ENCODE measurements around the gene ZNF511. TPM values are rescaled to one million over a fixed set of nuclear protein-coding genes. Genes with fewer than 3 reads are reported as not detected.
A peak's percentile ranks its signal among the peaks of the same experiment; 100 is the strongest.

ZNF511 gene
- polyA plus RNA-seq, 1 donor: 20.9 TPM

DNA sequence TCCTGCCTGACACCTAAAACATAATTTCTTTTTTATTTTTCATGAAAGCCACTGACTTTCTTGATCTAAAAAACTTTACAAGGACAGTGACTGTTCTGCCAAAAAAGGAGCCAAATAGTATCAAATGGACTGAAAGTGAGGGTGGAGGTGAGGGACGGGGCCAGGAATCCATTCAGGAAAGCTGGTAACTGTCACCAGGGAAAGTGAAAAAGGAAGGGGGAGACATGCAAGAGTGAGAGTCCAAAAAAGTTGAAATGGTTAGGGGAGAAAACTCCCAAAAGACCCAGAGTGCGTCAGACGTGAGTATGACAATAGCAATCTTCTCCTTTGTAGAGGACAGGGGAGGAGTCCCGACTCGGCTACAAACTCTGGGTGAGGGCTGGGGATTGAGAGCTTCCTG, 35.5 kb downstream of the ZNF511 start:
- peaks cover 7% of the 10 kb centered on the region for H3K9me3 ChIP-seq (ENCODE audit: control insufficient read depth, low read depth, low read length)
- WGBS (ENCODE audit: insufficient coverage, low lambda C conversion rate): 100% methylated on average over 1 of the region's 5 CpGs

GRCh38 chr10:133346413-133346812, 37.7 kb downstream of the ZNF511 start:
- Histone ChIP-seq H3K27ac (ENCODE audit: low read length) (no peak overlapping the region), H3K4me1 (ENCODE audit: control insufficient read depth, insufficient read depth, low read length) (peaks cover 35% of the 10 kb centered on the region), H3K27me3 (ENCODE audit: control insufficient read depth, insufficient read depth, low read length) (no peaks in the 10 kb centered on the region), H3K36me3 (ENCODE audit: control insufficient read depth, insufficient read depth, low read length) (peaks cover 2% of the 10 kb centered on the region), H3K4me3 (ENCODE audit: low read length) (no peak overlapping the region), H3K9me3 (ENCODE audit: control insufficient read depth, low read depth, low read length) (peaks cover 11% of the 10 kb centered on the region)
- WGBS (ENCODE audit: insufficient coverage, low lambda C conversion rate): 60% methylated on average over 2 of the region's 11 CpGs
- DNase-seq: peak in 1 of 2 donors; percentile 30

More for the DNA sequence above, 35.5 kb downstream of the ZNF511 start:
- H3K4me1 ChIP-seq (ENCODE audit: control insufficient read depth, insufficient read depth, low read length): peaks cover 23% of the 10 kb centered on the region
- H3K36me3 ChIP-seq (ENCODE audit: control insufficient read depth, insufficient read depth, low read length): no peaks in the 10 kb centered on the region
- no peaks in the 10 kb centered on the region for H3K27me3 ChIP-seq (ENCODE audit: control insufficient read depth, insufficient read depth, low read length)
- H3K27ac ChIP-seq (ENCODE audit: low read length): no peak overlapping the region
- no peak overlapping the region for H3K4me3 ChIP-seq (ENCODE audit: low read length)
- DNase-seq: no peak

DNA sequence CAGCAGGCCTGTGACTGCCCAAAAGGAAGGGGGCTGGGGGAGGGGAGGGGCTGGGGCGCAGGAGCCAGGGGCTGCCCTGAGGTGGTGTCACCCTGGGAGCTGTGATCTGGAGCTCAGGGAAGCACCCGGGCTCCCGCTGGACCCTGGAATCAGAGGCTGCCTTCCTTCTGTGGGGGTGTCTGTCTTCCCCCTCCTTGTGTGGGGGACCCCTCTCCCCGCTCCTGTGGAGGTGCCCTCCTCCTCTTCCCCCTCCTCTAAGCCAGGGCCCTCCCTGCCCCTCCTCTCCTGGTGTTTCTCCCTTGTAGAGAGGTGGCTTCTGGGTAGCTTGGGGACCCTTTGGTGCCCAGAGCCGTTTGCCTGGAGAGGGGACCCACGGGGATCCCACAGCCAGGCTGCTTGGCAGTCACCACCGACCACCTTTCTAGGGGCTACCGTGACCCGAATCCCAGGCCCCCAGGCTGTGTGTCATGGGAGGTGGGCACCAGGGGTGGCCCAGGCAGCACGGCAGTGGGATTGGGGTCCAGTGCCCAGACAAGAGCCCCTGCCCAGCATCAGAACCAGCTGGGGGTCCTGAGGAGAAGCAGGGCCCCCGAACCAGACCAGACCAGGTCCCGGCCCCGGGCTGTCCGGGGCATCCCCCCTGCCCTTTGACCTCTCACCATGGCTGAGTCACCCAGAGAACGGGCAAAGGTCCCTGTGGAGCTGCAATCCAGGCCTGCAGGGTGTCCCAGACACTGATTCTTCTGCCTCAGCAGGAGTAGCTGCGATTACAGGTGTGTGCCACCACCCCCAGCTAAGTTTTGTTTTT, 39.2 kb downstream of the ZNF511 start:
- Histone ChIP-seq H3K4me1 (ENCODE audit: control insufficient read depth, insufficient read depth, low read length) (peaks cover 32% of the 10 kb centered on the region), H3K9me3 (ENCODE audit: control insufficient read depth, low read depth, low read length) (peaks cover 11% of the 10 kb centered on the region), H3K4me3 (ENCODE audit: low read length) (peak overlapping the region; percentile 48), H3K36me3 (ENCODE audit: control insufficient read depth, insufficient read depth, low read length) (peaks cover 12% of the 10 kb centered on the region), H3K27ac (ENCODE audit: low read length) (peak overlapping the region; percentile 86), H3K27me3 (ENCODE audit: control insufficient read depth, insufficient read depth, low read length) (no peaks in the 10 kb centered on the region)
- DNase-seq: peak; percentile 78 to 87
- no CpG with 5 or more reads among the region's 16 CpGs for WGBS (ENCODE audit: insufficient coverage, low lambda C conversion rate)

GRCh38 chr10:133349160-133349568, 40.5 kb downstream of the ZNF511 start:
- no peak for DNase-seq
- Histone ChIP-seq H3K4me3 (ENCODE audit: low read length) (no peak overlapping the region), H3K27me3 (ENCODE audit: control insufficient read depth, insufficient read depth, low read length) (no peaks in the 10 kb centered on the region), H3K36me3 (ENCODE audit: control insufficient read depth, insufficient read depth, low read length) (peaks cover 12% of the 10 kb centered on the region), H3K4me1 (ENCODE audit: control insufficient read depth, insufficient read depth, low read length) (peaks cover 24% of the 10 kb centered on the region), H3K27ac (ENCODE audit: low read length) (no peak overlapping the region), H3K9me3 (ENCODE audit: control insufficient read depth, low read depth, low read length) (peaks cover 11% of the 10 kb centered on the region)
- no CpG with 5 or more reads among the region's 8 CpGs for WGBS (ENCODE audit: insufficient coverage, low lambda C conversion rate)

GRCh38 chr10:133349577-133350011, 40.9 kb downstream of the ZNF511 start:
- Histone ChIP-seq H3K4me3 (ENCODE audit: low read length) (no peak overlapping the region), H3K9me3 (ENCODE audit: control insufficient read depth, low read depth, low read length) (peaks cover 11% of the 10 kb centered on the region), H3K27ac (ENCODE audit: low read length) (no peak overlapping the region), H3K4me1 (ENCODE audit: control insufficient read depth, insufficient read depth, low read length) (peaks cover 24% of the 10 kb centered on the region), H3K36me3 (ENCODE audit: control insufficient read depth, insufficient read depth, low read length) (peaks cover 12% of the 10 kb centered on the region), H3K27me3 (ENCODE audit: control insufficient read depth, insufficient read depth, low read length) (no peaks in the 10 kb centered on the region)
- WGBS (ENCODE audit: insufficient coverage, low lambda C conversion rate): no CpG with 5 or more reads among the region's 9 CpGs
- DNase-seq: no peak

- no peak overlapping the region for H3K4me3 ChIP-seq (ENCODE audit: low read length)
- H3K9me3 ChIP-seq (ENCODE audit: control insufficient read depth, low read depth, low read length): peaks cover 8% of the 10 kb centered on the region
- peaks cover 27% of the 10 kb centered on the region for H3K4me1 ChIP-seq (ENCODE audit: control insufficient read depth, insufficient read depth, low read length)
- no CpG with 5 or more reads among the region's 12 CpGs for WGBS (ENCODE audit: insufficient coverage, low lambda C conversion rate)
- no peak for DNase-seq
- peaks cover 20% of the 10 kb centered on the region for H3K36me3 ChIP-seq (ENCODE audit: control insufficient read depth, insufficient read depth, low read length)
- H3K27ac ChIP-seq (ENCODE audit: low read length): no peak overlapping the region
- no peaks in the 10 kb centered on the region for H3K27me3 ChIP-seq (ENCODE audit: control insufficient read depth, insufficient read depth, low read length)
Measured at GRCh38 chr10:133350283-133350949, 41.7 kb downstream of the ZNF511 start.

DNA sequence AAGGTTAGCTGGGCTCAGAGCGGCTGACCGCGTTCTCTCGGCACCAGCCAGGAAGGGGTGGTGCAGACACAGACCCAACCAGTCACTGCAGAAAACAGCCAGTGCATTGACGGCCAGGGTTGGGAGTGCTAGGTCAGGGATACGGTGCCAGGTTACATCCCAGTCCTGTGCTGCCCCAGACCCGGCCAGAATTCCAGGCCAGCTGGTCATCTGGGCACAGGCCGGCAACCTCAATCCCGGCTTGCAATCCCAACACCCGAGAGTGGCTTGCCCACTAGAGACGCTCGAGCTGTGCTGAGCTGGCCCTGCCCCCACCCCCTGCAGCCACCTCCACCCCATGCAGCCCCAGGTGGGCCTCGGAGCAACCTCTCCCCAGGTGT, 42.2 kb downstream of the ZNF511 start:
- Histone ChIP-seq H3K36me3 (ENCODE audit: control insufficient read depth, insufficient read depth, low read length) (peaks cover 25% of the 10 kb centered on the region), H3K4me3 (ENCODE audit: low read length) (no peak overlapping the region), H3K27me3 (ENCODE audit: control insufficient read depth, insufficient read depth, low read length) (no peaks in the 10 kb centered on the region), H3K9me3 (ENCODE audit: control insufficient read depth, low read depth, low read length) (peaks cover 7% of the 10 kb centered on the region), H3K4me1 (ENCODE audit: control insufficient read depth, insufficient read depth, low read length) (peaks cover 31% of the 10 kb centered on the region), H3K27ac (ENCODE audit: low read length) (no peak overlapping the region)
- no peak for DNase-seq
- WGBS (ENCODE audit: insufficient coverage, low lambda C conversion rate): no CpG with 5 or more reads among the region's 13 CpGs

- H3K27ac ChIP-seq (ENCODE audit: low read length): no peak overlapping the region
- H3K4me1 ChIP-seq (ENCODE audit: control insufficient read depth, insufficient read depth, low read length): peaks cover 38% of the 10 kb centered on the region
- peaks cover 7% of the 10 kb centered on the region for H3K9me3 ChIP-seq (ENCODE audit: control insufficient read depth, low read depth, low read length)
- H3K27me3 ChIP-seq (ENCODE audit: control insufficient read depth, insufficient read depth, low read length): no peaks in the 10 kb centered on the region
- no peak for DNase-seq
- peaks cover 30% of the 10 kb centered on the region for H3K36me3 ChIP-seq (ENCODE audit: control insufficient read depth, insufficient read depth, low read length)
- WGBS (ENCODE audit: insufficient coverage, low lambda C conversion rate): no CpG with 5 or more reads among the region's 24 CpGs
- H3K4me3 ChIP-seq (ENCODE audit: low read length): no peak overlapping the region
Measured at GRCh38 chr10:133351408-133352318, 42.9 kb downstream of the ZNF511 start.

DNA sequence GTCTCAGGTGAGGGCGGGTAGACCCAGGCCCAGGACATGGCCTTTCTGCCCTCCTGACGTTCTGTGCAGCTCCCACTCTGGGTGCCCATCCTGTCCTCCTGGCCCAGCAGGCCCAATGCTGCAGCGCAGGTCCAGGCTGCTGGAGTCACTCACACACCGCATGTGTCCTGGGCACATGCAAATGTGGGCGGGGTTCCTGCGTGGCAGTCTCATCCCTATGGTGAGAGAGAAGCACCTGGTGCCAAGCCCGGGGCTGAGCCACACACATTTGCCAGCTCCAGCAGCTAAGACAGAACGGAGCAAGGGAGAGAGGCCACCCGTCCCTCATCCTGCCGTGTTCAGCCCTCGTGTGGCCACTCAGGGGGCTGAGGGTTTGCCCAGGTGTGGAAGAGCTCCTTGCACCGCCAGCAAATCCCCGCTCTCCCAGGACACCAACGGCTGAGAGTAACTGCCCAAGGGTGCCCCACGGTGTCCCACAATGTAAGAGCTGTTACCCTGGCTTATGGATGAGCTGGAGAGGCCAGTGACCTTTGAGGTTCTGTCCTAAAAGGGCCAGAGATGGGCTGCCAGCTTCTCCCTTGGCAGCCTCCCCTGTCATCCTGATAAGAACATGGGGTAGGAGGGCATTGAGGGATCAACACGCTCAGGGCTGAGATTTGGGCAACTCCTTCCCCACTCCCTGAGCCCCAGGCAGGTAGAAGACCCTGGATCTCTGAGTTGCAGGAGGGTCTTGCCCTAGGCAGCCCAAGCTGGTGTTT, 44.7 kb downstream of the ZNF511 start:
- H3K9me3 ChIP-seq (ENCODE audit: control insufficient read depth, low read depth, low read length): peaks cover 11% of the 10 kb centered on the region
- H3K36me3 ChIP-seq (ENCODE audit: control insufficient read depth, insufficient read depth, low read length): peaks cover 30% of the 10 kb centered on the region
- no peak overlapping the region for H3K4me3 ChIP-seq (ENCODE audit: low read length)
- WGBS (ENCODE audit: insufficient coverage, low lambda C conversion rate): no CpG with 5 or more reads among the region's 16 CpGs
- H3K4me1 ChIP-seq (ENCODE audit: control insufficient read depth, insufficient read depth, low read length): peaks cover 36% of the 10 kb centered on the region
- DNase-seq: no peak
- H3K27ac ChIP-seq (ENCODE audit: low read length): no peak overlapping the region
- H3K27me3 ChIP-seq (ENCODE audit: control insufficient read depth, insufficient read depth, low read length): no peaks in the 10 kb centered on the region

All from large intestine (tissue), 3 donors.